ENCODE measurements around the gene CRIP1.

The CRIP1 gene

GRCh38 chr14:105480807-105481801 lies 5.6 kb upstream of the CRIP1 start:
- TF ChIP-seq CTCF (IDR thresholded peaks at IDR 0.05; ENCODE audit: insufficient read depth, missing control alignments): peak; percentile 90
- peak; percentile 98 for DNase-seq (ENCODE audit: insufficient read length, low spot score)
- FAIRE-seq: no peak

GRCh38 chr14:105481886-105482457 lies 4.7 kb upstream of the CRIP1 start:
- FAIRE-seq: no peak
- DNase-seq (ENCODE audit: insufficient read length, low spot score): no peak
- peak; percentile 17 for TF ChIP-seq CTCF (IDR thresholded peaks at IDR 0.05; ENCODE audit: insufficient read depth, missing control alignments)

GRCh38 chr14:105482486-105483110 lies 4.1 kb upstream of the CRIP1 start:
- TF ChIP-seq CTCF (IDR thresholded peaks at IDR 0.05; ENCODE audit: insufficient read depth, missing control alignments): no peak
- no peak for FAIRE-seq
- no peak for DNase-seq (ENCODE audit: insufficient read length, low spot score)

GRCh38 chr14:105483300-105484068 lies 3.2 kb upstream of the CRIP1 start:
- DNase-seq (ENCODE audit: insufficient read length, low spot score): no peak
- TF ChIP-seq CTCF (IDR thresholded peaks at IDR 0.05; ENCODE audit: insufficient read depth, missing control alignments): no peak
- FAIRE-seq: no peak

GRCh38 chr14:105484069-105484996 lies 2.4 kb upstream of the CRIP1 start:
- TF ChIP-seq CTCF (IDR thresholded peaks at IDR 0.05; ENCODE audit: insufficient read depth, missing control alignments): no peak
- FAIRE-seq: no peak
- no peak for DNase-seq (ENCODE audit: insufficient read length, low spot score)

GRCh38 chr14:105484997-105485393 lies 1.7 kb upstream of the CRIP1 start:
- no peak for TF ChIP-seq CTCF (IDR thresholded peaks at IDR 0.05; ENCODE audit: insufficient read depth, missing control alignments)
- FAIRE-seq: no peak
- DNase-seq (ENCODE audit: insufficient read length, low spot score): no peak

Measured in D721Med (cell line).